NT2/D1 (cell line): Measurements from ENCODE around the gene ZNHIT1.
A peak's percentile ranks its signal among the peaks of the same experiment; 100 is the strongest.

Experiments used
- DNase-seq: peaks from one replicate; pipeline ENCODE4 v3.0.0-alpha.2; 2011; ENCODE audit warnings: low read depth, low spot score
- H3K27me3 ChIP-seq: 2 replicates; pipeline ENCODE4 v1.6.0; 2011; ENCODE audit warnings: mild to moderate bottlenecking; ENCODE audit not compliant: insufficient read length, insufficient read depth
- H3K36me3 ChIP-seq: 2 replicates; pipeline ENCODE4 v1.6.1; 2011; ENCODE audit warnings: mild to moderate bottlenecking, low read length, mixed read lengths; ENCODE audit not compliant: insufficient read depth, insufficient read length
- H3K4me1 ChIP-seq: 2 replicates; pipeline ENCODE4 v1.5.1; 2011; ENCODE audit not compliant: insufficient read depth, insufficient read length
- H3K4me3 ChIP-seq: 2 replicates; pipeline ENCODE4 v1.5.1; 2011; ENCODE audit warnings: low read depth; ENCODE audit not compliant: insufficient read length
- H3K9ac ChIP-seq: 2 replicates; pipeline ENCODE4 v1.6.0; 2011; ENCODE audit warnings: low read depth; ENCODE audit not compliant: insufficient read length
- H3K9me3 ChIP-seq: 2 replicates; pipeline ENCODE4 v1.5.1; 2011; ENCODE audit warnings: mild to moderate bottlenecking, low read length; ENCODE audit not compliant: insufficient read depth
- SUZ12 ChIP-seq: IDR thresholded peaks from 2 replicates; pipeline ENCODE4 v1.6.1; 2011; ENCODE audit not compliant: insufficient read length, insufficient read depth; ENCODE audit errors: extremely low read depth
- YY1 ChIP-seq: IDR thresholded peaks from 2 replicates; pipeline ENCODE4 v1.6.1; 2011; ENCODE audit not compliant: insufficient read length, insufficient read depth
- ZNF274 ChIP-seq: IDR thresholded peaks from 2 replicates; pipeline ENCODE4 v1.6.1; 2011; ENCODE audit warnings: mild to moderate bottlenecking, low read depth, low read length

The ZNHIT1 gene

GRCh38 chr7:101241443-101242349 lies 23.7 kb downstream of the ZNHIT1 start:
- Histone ChIP-seq H3K9ac (no peak overlapping the region), H3K4me3 (no peak overlapping the region), H3K27me3 (no peaks in the 10 kb centered on the region), H3K9me3 (no peaks in the 10 kb centered on the region), H3K36me3 (peaks cover 45% of the 10 kb centered on the region), H3K4me1 (peaks cover 13% of the 10 kb centered on the region)
- TF ChIP-seq SUZ12 = no peak
- no peak for TF ChIP-seq ZNF274
- TF ChIP-seq YY1 = no peak
- no peak for DNase-seq

- H3K4me1 ChIP-seq = peaks cover 7% of the 10 kb centered on the region
- H3K9ac ChIP-seq = peak overlapping the region; percentile 97
- no peaks in the 10 kb centered on the region for H3K27me3 ChIP-seq
These were observed 25.8 kb downstream of the ZNHIT1 start for GRCh38 chr7:101243646-101244374.

GRCh38 chr7:101244375-101245146 lies 26.6 kb downstream of the ZNHIT1 start, which contains the start of gene FIS1:
Gene FIS1 (minus strand): TSS chr7:101245081. CDS start chr7:101245004, 77 bp downstream.
- TF ChIP-seq SUZ12 = no peak
- no peak for TF ChIP-seq ZNF274
- no peak for TF ChIP-seq YY1
- H3K9ac ChIP-seq = peak within 1 kb of the TSS; percentile 97
- no peaks in the 10 kb centered on the region for H3K9me3 ChIP-seq
- peaks cover 52% of the 10 kb centered on the region for H3K36me3 ChIP-seq
- peak; percentile 93 for DNase-seq
- H3K4me1 ChIP-seq = peaks cover 3% of the 10 kb centered on the region
- peak within 1 kb of the TSS; percentile 98 for H3K4me3 ChIP-seq
- H3K27me3 ChIP-seq = no peaks in the 10 kb centered on the region

More at GRCh38 chr7:101243646-101244374, 25.8 kb downstream of the ZNHIT1 start:
- DNase-seq = no peak
- peaks cover 51% of the 10 kb centered on the region for H3K36me3 ChIP-seq
- TF ChIP-seq YY1 (no peak), ZNF274 (no peak), SUZ12 (no peak)
- H3K9me3 ChIP-seq = no peaks in the 10 kb centered on the region
- peak overlapping the region; percentile 98 for H3K4me3 ChIP-seq

GRCh38 chr7:101245147-101245668 lies 27.2 kb downstream of the ZNHIT1 start:
- peaks cover 47% of the 10 kb centered on the region for H3K36me3 ChIP-seq
- H3K9me3 ChIP-seq = no peaks in the 10 kb centered on the region
- TF ChIP-seq YY1 (no peak), SUZ12 (no peak), ZNF274 (no peak)
- H3K4me3 ChIP-seq = peak overlapping the region; percentile 98
- no peaks in the 10 kb centered on the region for H3K27me3 ChIP-seq
- DNase-seq = no peak
- peaks cover 3% of the 10 kb centered on the region for H3K4me1 ChIP-seq
- peak overlapping the region; percentile 97 for H3K9ac ChIP-seq

GRCh38 chr7:101248276-101248675 lies 30.3 kb downstream of the ZNHIT1 start:
- Histone ChIP-seq H3K4me3 (no peak overlapping the region), H3K9me3 (no peaks in the 10 kb centered on the region), H3K27me3 (no peaks in the 10 kb centered on the region), H3K9ac (no peak overlapping the region), H3K4me1 (peaks cover 3% of the 10 kb centered on the region), H3K36me3 (peaks cover 37% of the 10 kb centered on the region)
- TF ChIP-seq ZNF274 (no peak), YY1 (no peak), SUZ12 (no peak)
- no peak for DNase-seq

- Histone ChIP-seq H3K4me3 (no peak overlapping the region), H3K36me3 (peaks cover 30% of the 10 kb centered on the region), H3K4me1 (peaks cover 3% of the 10 kb centered on the region), H3K27me3 (no peaks in the 10 kb centered on the region), H3K9ac (no peak overlapping the region), H3K9me3 (no peaks in the 10 kb centered on the region)
- DNase-seq = no peak
- no peak for TF ChIP-seq YY1
- no peak for TF ChIP-seq SUZ12
- no peak for TF ChIP-seq ZNF274
These were observed 32.4 kb downstream of the ZNHIT1 start for GRCh38 chr7:101250324-101250723.
